IMR-90 (cell line): ENCODE results near the gene STAP2. TPM values are rescaled to one million over a fixed set of nuclear protein-coding genes. Genes with fewer than 3 reads are reported as not detected.

Experiments
- ATAC-seq: fragments of 200-7000 bp; cut with Tn5 transposase; 2 replicates; pipeline ENCODE4 v1.9.1; 2020; ENCODE audit warnings: low read depth, mild to moderate bottlenecking, moderate library complexity
- BruUV-seq: library from RNA; stranded (reverse); fragments of 400-500 nt; replicated peaks from 2 replicates; lab custom pipeline; 2021; lab: Mats Ljungman, UMichigan
- CTCF ChIA-PET: fragments of 300-600 bp; formaldehyde crosslinking; extraction: SDS; loops from one replicate; lab custom pipeline; 2021; ENCODE audit warnings: antibody characterized with exemption; lab: Yijun Ruan, JAX
- POLR2A ChIA-PET: fragments of 300-600 bp; sonication (Branson Sonifier 250); formaldehyde crosslinking; loops from one replicate; lab custom pipeline; 2022; ENCODE audit warnings: antibody characterized with exemption; ENCODE audit not compliant: unreplicated experiment; lab: Charles Lee
- DNase-seq: peaks from one replicate; pipeline ENCODE4 v3.0.0; 2013
- H2AFZ ChIP-seq: replicated peaks from 2 replicates; pipeline ENCODE3; 2013; ENCODE audit warnings: low read length, mild to moderate bottlenecking; ENCODE audit not compliant: poor library complexity
- H2AK5ac ChIP-seq: 2 replicates; pipeline ENCODE4 v1.6.1; 2013; ENCODE audit warnings: low read depth, low read length, inconsistent platforms
- H2AK9ac ChIP-seq: replicated peaks from 2 replicates; pipeline ENCODE3; 2013; ENCODE audit warnings: mild to moderate bottlenecking, low read depth, low read length, moderate library complexity; ENCODE audit not compliant: poor library complexity
- H2BK120ac ChIP-seq: 2 replicates; pipeline ENCODE4 v1.6.1; 2013; ENCODE audit warnings: low read depth, low read length, inconsistent platforms
- H2BK15ac ChIP-seq: 3 replicates; pipeline ENCODE4 v1.6.1; 2013; ENCODE audit warnings: low read depth, low read length, inconsistent platforms
- H2BK20ac ChIP-seq: 2 replicates; pipeline ENCODE4 v1.6.1; 2013; ENCODE audit warnings: low read depth, mild to moderate bottlenecking, inconsistent platforms, low read length, moderate library complexity
- H2BK5ac ChIP-seq: 2 replicates; pipeline ENCODE4 v1.6.1; 2013; ENCODE audit warnings: mild to moderate bottlenecking, low read depth, low read length, inconsistent platforms; ENCODE audit not compliant: poor library complexity, severe bottlenecking
- H3K14ac ChIP-seq: replicated peaks from 2 replicates; pipeline ENCODE4 v1.6.1; 2013; ENCODE audit warnings: low read depth, low read length, inconsistent platforms
- H3K18ac ChIP-seq: 2 replicates; pipeline ENCODE4 v1.6.1; 2013; ENCODE audit warnings: low read depth, low read length, control low read depth
- H3K23ac ChIP-seq: 2 replicates; pipeline ENCODE4 v1.6.1; 2013; ENCODE audit warnings: low read depth, low read length, inconsistent platforms
- H3K27ac ChIP-seq: 2 replicates; pipeline ENCODE4 v1.5.1; 2013; ENCODE audit warnings: mild to moderate bottlenecking, control low read depth, low read length; ENCODE audit not compliant: insufficient read depth
- H3K27me3 ChIP-seq: 2 replicates; pipeline ENCODE4 v1.6.1; 2013; ENCODE audit warnings: low read length; ENCODE audit not compliant: control insufficient read depth, insufficient read depth
- H3K36me3 ChIP-seq: 2 replicates; pipeline ENCODE4 v1.6.1; 2013; ENCODE audit warnings: low read length, mixed read lengths; ENCODE audit not compliant: control insufficient read depth, insufficient read depth
- H3K4ac ChIP-seq: 2 replicates; pipeline ENCODE4 v1.6.1; 2013; ENCODE audit warnings: low read depth, low read length, inconsistent platforms
- H3K4me1 ChIP-seq: 2 replicates; pipeline ENCODE4 v1.6.1; 2013; ENCODE audit warnings: low read length, mixed read lengths; ENCODE audit not compliant: control insufficient read depth, insufficient read depth
- H3K4me2 ChIP-seq: 2 replicates; pipeline ENCODE4 v1.6.1; 2013; ENCODE audit warnings: low read depth, mild to moderate bottlenecking, control low read depth, low read length, moderate library complexity
- H3K4me3 ChIP-seq: 2 replicates; pipeline ENCODE4 v1.5.1; 2013; ENCODE audit warnings: low read depth, mild to moderate bottlenecking, control low read depth, low read length, moderate library complexity; ENCODE audit not compliant: insufficient read depth
- H3K56ac ChIP-seq: 2 replicates; pipeline ENCODE4 v1.6.1; 2013; ENCODE audit warnings: low read length, inconsistent platforms; ENCODE audit not compliant: insufficient read depth; ENCODE audit errors: extremely low read depth
- H3K79me1 ChIP-seq, 2 experiments: 2 replicates each; pipeline ENCODE4 v1.6.1; 2013; ENCODE audit warnings: low read length in 2 of 2, inconsistent platforms in 1 of 2, low read depth in 1 of 2
- H3K9ac ChIP-seq: 2 replicates; pipeline ENCODE4 v1.6.1; 2013; ENCODE audit warnings: low read depth, low read length, control low read depth
- H3K9me1 ChIP-seq: 2 replicates; pipeline ENCODE4 v1.6.1; 2013; ENCODE audit warnings: low read length, inconsistent platforms; ENCODE audit not compliant: insufficient read depth
- H3K9me3 ChIP-seq: 2 replicates; pipeline ENCODE4 v1.6.1; 2013; ENCODE audit warnings: low read length; ENCODE audit not compliant: control insufficient read depth, insufficient read depth
- H4K20me1 ChIP-seq: 2 replicates; pipeline ENCODE4 v1.6.1; 2013; ENCODE audit warnings: low read length, inconsistent platforms; ENCODE audit not compliant: insufficient read depth
- H4K5ac ChIP-seq: 2 replicates; pipeline ENCODE4 v1.6.1; 2013; ENCODE audit warnings: mild to moderate bottlenecking, low read depth, low read length, control low read depth
- H4K8ac ChIP-seq, 2 experiments: 2 replicates each; pipeline ENCODE4 v1.6.1; 2013; ENCODE audit warnings: low read depth in 2 of 2, low read length in 2 of 2, control low read depth in 1 of 2, inconsistent platforms in 1 of 2
- H4K91ac ChIP-seq: 2 replicates; pipeline ENCODE4 v1.6.1; 2013; ENCODE audit warnings: low read depth, low read length, inconsistent platforms; ENCODE audit not compliant: insufficient read depth
- BHLHE40 ChIP-seq: fragments of 150-350 bp; IDR thresholded peaks from 2 replicates; pipeline ENCODE4 v1.6.1; 2016; ENCODE audit warnings: mild to moderate bottlenecking, low read depth, low read length
- CEBPB ChIP-seq: IDR thresholded peaks from 2 replicates; pipeline ENCODE4 v1.6.1; 2012; ENCODE audit warnings: low read depth, low read length, improper control_type of control experiment
- FOS ChIP-seq: fragments of 150-350 bp; IDR thresholded peaks from 2 replicates; pipeline ENCODE4 v1.6.1; 2016; ENCODE audit warnings: low read depth, low read length
- MAFK ChIP-seq: IDR thresholded peaks from 2 replicates; pipeline ENCODE4 v1.6.1; 2012; ENCODE audit warnings: low read depth, low read length, improper control_type of control experiment
- MAZ ChIP-seq: IDR thresholded peaks from 2 replicates; pipeline ENCODE4 v1.6.1; 2012; ENCODE audit warnings: low read depth, mild to moderate bottlenecking, low read length, improper control_type of control experiment, moderate library complexity, borderline replicate concordance
- MXI1 ChIP-seq: IDR thresholded peaks from 2 replicates; pipeline ENCODE4 v1.6.1; 2012; ENCODE audit warnings: low read depth, mild to moderate bottlenecking, low read length, moderate library complexity, borderline replicate concordance
- NFE2L2 ChIP-seq: fragments of 150-350 bp; IDR thresholded peaks from 2 replicates; pipeline ENCODE4 v1.6.1; 2016; ENCODE audit warnings: low read depth, mild to moderate bottlenecking, low read length
- POLR2A ChIP-seq: IDR thresholded peaks from 2 replicates; pipeline ENCODE4 v1.6.1; 2012; ENCODE audit warnings: mild to moderate bottlenecking, low read depth, low read length
- RAD21 ChIP-seq: IDR thresholded peaks from 2 replicates; pipeline ENCODE4 v1.6.1; 2012; ENCODE audit warnings: low read length, improper control_type of control experiment
- RCOR1 ChIP-seq: IDR thresholded peaks from 2 replicates; pipeline ENCODE4 v1.6.1; 2012; ENCODE audit warnings: mild to moderate bottlenecking, low read length, improper control_type of control experiment; ENCODE audit not compliant: insufficient replicate concordance
- SMC3 ChIP-seq: fragments of 150-350 bp; IDR thresholded peaks from 2 replicates; pipeline ENCODE4 v1.6.1; 2016; ENCODE audit warnings: low read depth, mild to moderate bottlenecking, antibody characterized with exemption, low read length, moderate library complexity
- USF2 ChIP-seq: fragments of 150-350 bp; IDR thresholded peaks from 2 replicates; pipeline ENCODE4 v1.6.1; 2017; ENCODE audit warnings: mild to moderate bottlenecking, antibody characterized with exemption, low read length, low read depth
- WGBS, 2 experiments: methylation state at CpG; one replicate each; pipeline versions ENCODE4 v1.1.5 to v1.1.7; 2013; ENCODE audit warnings: missing lambda C conversion rate in 2 of 2; ENCODE audit not compliant: insufficient read length in 1 of 2; ENCODE audit errors: extremely low coverage in 2 of 2; 5-methylcytosine and 5-hydroxymethylcytosine counted together
- dilution Hi-C: fragments of 300-500 bp; cut with HindIII; formaldehyde crosslinking; loops from one replicate; pipeline ENCODE4 v1.14.3; 2018; ENCODE audit warnings: low sequenced_read_pairs; ENCODE audit not compliant: unreplicated experiment
- in situ Hi-C: fragments of 300-500 bp; cut with MboI; formaldehyde crosslinking; loops from 3 replicates; pipeline ENCODE4 v1.14.3; 2019; ENCODE audit warnings: low sequenced_read_pairs, inconsistent platforms, mixed read lengths
- intact Hi-C: fragments of 100-400 bp; cut with micrococcal nuclease; formaldehyde crosslinking; loops from 2 replicates; pipeline ENCODE4 v1.10.0; 2022
- polyA plus RNA-seq, 3 experiments: library from polyadenylated mRNA; depleted of rRNA; stranded (reverse); fragments of >200 nt; gene quantifications; 2 replicates each; pipeline ENCODE4 v1.2.3, GENCODE V29; 2012; ENCODE audit warnings: low replicate concordance in 1 of 3
- total RNA-seq: library from RNA; depleted of rRNA; stranded (reverse); fragments of >200 nt; gene quantifications from 2 replicates; pipeline ENCODE4 v1.2.3, GENCODE V29; 2012
- TF ChIP-seq, protein P1 (sequence below): conservative IDR thresholded peaks from 2 replicates; pipeline ENCODE4 v1.5.1; 2012; ENCODE audit warnings: mild to moderate bottlenecking, low read depth, low read length, improper control_type of control experiment
- TF ChIP-seq, protein P2 (sequence below): fragments of 150-350 bp; IDR thresholded peaks from 2 replicates; pipeline ENCODE4 v1.6.1; 2016; ENCODE audit warnings: low read depth, mild to moderate bottlenecking, low read length, moderate library complexity, borderline replicate concordance

The STAP2 gene
- total and polyA plus RNA-seq, 2 of the 4 experiments (the other 2 are of a cell fraction), result 1.3 to 3.4 TPM

- Histone ChIP-seq H3K79me1 (no peaks in the 10 kb centered on the region), H2BK20ac (no peak overlapping the region), H3K56ac (no peak overlapping the region), H3K9ac (no peak overlapping the region), H3K4me2 (no peak overlapping the region), H4K20me1 (no peaks in the 10 kb centered on the region), H3K4me1 (no peaks in the 10 kb centered on the region), H3K23ac (no peak overlapping the region), H3K9me3 (peaks cover 3% of the 10 kb centered on the region; the same call in 1 of the 2 replicates), H2AK5ac (no peak overlapping the region), H3K27me3 (no peaks in the 10 kb centered on the region; the same call in 1 of the 2 replicates), H2AK9ac (no peak overlapping the region), H3K9me1 (no peaks in the 10 kb centered on the region), H4K91ac (no peak overlapping the region), H3K18ac (no peak overlapping the region), H4K8ac (no peak overlapping the region), H2BK5ac (no peak overlapping the region), H3K36me3 (no peaks in the 10 kb centered on the region), H2BK120ac (no peak overlapping the region), H3K14ac (no peak overlapping the region), H2AFZ (no peak overlapping the region), H2BK15ac (no peak overlapping the region), H3K27ac (no peak overlapping the region), H4K5ac (no peak overlapping the region), H3K4me3 (no peak overlapping the region), H3K4ac (no peak overlapping the region)
- CTCF ChIA-PET, result no interaction called here
- dilution Hi-C loops, result no loop called here
- intact Hi-C loops, result no loop called here
- WGBS, 2 experiments, result 90% methylated on average over 2 of the region's 12 CpGs; no CpG with 5 or more reads in 1 of the 2 experiments
- in situ Hi-C loops, result no loop called here
- no peak for TF ChIP-seq BHLHE40
- no peak for TF ChIP-seq RAD21
- no peak for TF ChIP-seq POLR2A
- TF ChIP-seq MAFK, result no peak
- TF ChIP-seq NFE2L2, result no peak
- no peak for TF ChIP-seq CEBPB
- no peak for TF ChIP-seq USF2
- TF ChIP-seq SMC3, result no peak
- no peak for TF ChIP-seq FOS
- TF ChIP-seq, protein P1, sequence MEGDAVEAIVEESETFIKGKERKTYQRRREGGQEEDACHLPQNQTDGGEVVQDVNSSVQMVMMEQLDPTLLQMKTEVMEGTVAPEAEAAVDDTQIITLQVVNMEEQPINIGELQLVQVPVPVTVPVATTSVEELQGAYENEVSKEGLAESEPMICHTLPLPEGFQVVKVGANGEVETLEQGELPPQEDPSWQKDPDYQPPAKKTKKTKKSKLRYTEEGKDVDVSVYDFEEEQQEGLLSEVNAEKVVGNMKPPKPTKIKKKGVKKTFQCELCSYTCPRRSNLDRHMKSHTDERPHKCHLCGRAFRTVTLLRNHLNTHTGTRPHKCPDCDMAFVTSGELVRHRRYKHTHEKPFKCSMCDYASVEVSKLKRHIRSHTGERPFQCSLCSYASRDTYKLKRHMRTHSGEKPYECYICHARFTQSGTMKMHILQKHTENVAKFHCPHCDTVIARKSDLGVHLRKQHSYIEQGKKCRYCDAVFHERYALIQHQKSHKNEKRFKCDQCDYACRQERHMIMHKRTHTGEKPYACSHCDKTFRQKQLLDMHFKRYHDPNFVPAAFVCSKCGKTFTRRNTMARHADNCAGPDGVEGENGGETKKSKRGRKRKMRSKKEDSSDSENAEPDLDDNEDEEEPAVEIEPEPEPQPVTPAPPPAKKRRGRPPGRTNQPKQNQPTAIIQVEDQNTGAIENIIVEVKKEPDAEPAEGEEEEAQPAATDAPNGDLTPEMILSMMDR, result no peak
- TF ChIP-seq MAZ, result no peak
- no peak for TF ChIP-seq MXI1
- TF ChIP-seq RCOR1, result no peak
- TF ChIP-seq, protein P2, sequence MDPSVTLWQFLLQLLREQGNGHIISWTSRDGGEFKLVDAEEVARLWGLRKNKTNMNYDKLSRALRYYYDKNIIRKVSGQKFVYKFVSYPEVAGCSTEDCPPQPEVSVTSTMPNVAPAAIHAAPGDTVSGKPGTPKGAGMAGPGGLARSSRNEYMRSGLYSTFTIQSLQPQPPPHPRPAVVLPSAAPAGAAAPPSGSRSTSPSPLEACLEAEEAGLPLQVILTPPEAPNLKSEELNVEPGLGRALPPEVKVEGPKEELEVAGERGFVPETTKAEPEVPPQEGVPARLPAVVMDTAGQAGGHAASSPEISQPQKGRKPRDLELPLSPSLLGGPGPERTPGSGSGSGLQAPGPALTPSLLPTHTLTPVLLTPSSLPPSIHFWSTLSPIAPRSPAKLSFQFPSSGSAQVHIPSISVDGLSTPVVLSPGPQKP, result no peak
- DNase-seq, result no peak
- no peak for ATAC-seq
- POLR2A ChIA-PET, result no interaction called here
- BruUV-seq, result no TSS peak
Measured at GRCh38 chr19:4324228-4324627, 14.4 kb downstream of the STAP2 start.
